NCI-H510A treated with DMSO at 0.1 percent for 48 hours (cell line): ENCODE results near the gene ACTL8.

ENCODE experiments used
- DNase-seq: peaks from one replicate; lab custom pipeline; 2025; lab: John Stamatoyannopoulos, UW

ACTL8 gene

DNA sequence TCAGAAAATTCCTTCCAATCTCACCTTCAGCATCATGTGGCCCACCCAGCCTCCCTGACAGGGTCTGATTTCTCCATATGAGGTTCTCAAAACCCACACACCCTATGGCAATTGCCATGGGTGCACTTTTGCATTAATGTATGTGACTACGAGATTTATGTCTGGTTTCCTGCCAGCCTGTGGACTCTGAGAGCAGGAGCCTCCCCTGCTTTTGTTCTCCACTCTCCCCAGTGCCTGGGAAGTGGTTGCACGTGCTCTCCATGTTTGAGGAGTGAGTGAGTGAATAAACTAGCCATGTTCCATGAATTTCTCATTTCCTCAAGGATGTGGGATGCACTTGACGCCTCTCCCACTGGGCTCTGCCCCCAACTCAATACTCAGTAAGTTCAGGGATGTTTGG, 91.2 kb downstream of the ACTL8 start:
- no peak for DNase-seq

DNA sequence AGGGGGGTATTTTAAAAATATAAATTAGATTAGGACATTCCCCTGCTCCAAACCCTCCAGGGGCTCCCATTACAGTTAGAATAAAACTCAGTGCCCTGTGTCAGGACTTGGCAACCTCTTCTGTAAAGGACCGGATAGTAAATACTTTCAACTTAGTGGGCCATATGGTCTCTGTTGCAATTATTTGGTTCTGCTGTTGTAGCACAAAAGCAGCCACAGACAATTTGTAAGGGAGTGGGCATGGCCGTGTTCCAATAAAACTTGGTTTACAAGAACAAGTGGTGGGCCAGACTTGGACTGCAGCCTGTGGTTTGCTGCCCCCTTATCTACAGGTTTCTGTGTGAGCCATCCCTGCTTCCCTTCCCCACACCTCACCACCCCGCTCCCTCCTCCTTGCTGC, 92.0 kb downstream of the ACTL8 start:
- DNase-seq, result no peak

DNA sequence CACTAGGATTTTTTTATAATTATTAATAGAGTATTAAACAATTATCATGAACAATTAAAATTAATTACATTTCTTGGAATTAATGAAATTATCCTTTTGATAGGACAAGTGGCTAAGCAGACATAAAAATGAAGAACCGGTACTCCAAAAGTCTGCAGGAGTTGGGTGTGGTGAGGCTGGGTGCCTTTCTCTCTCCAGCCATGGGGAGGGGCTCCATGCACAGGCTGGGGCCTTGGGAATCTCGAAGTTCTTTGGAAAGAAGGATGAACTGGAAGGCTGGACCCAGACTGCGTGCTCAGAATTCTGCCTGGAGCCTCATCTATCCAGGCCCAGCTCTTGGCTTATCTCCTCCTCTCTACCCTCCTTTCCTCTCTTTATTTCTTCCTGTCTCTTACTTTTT, 94.1 kb downstream of the ACTL8 start:
- DNase-seq, result no peak

DNA sequence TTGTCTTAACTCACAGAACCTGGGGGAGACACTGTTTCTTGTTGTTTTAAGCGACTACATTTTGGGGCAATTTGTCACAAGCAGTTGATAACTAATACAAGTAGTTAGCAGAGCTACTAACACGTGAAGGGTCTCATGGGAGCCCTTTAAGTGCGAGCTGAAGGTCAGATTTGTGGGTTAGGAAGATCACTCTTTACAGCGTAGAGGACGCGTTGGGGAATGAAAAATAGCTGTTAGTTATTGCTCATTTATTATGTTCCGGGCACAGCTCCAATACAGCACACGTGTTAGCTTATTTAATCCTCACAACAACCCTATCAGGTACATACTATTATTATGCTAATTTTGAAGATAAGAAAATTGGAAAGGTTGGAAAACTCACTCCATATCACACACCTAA, 95.9 kb downstream of the ACTL8 start:
- no peak for DNase-seq

DNA sequence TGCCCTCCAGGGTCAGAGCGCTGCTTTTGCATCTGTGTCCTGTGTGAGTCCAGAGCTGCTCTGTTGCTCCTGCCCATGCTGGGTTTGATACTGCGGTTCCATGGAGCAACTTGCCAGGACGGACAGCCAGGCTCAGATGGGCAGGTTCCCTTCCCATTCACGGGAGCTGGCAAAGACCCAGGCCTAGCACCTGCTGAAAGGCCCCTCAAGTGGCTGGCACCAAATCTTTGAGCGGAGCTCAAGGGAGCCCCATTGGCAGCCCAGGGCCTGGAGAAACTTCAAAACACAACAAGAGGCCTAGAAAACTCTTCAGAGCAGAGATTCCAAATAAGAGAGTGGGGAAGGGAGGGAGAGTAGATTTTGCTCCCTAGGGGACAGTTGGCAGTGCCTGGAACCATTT, 97.2 kb downstream of the ACTL8 start:
- no peak for DNase-seq

DNA sequence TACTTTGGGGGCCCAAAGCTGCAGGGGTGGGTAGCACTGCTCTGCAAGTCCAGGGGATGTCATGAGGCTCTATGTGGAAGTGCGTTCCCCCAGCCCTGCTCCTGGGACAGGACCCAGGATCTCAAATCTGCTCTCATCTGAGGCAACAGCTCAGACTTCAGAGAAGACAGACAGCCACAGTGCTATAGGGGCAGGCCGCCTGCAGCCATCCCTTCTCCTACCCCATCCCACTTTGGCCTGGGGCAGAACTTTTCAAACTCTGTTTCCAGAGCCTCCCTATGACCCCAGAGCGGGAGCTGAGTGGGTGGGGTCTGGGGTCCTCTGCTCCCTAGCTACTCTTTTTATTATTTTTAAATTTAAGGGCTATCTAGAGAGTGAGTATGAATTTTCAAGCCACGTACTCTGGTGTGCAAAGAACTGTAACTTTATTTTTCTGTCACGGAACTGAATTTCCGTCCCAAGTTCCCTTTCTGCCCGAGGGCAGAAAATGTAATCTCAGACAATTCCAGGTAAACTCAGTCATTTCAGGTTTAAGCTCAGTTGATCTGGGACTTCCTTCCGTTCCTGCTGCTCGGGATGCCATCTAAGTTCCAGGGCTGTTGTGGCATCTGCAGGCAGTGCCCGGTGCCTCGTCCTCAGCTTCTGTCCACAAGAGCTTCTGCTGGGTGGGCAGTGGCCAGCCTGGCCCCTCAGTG, 98.3 kb downstream of the ACTL8 start:
- no peak for DNase-seq

DNA sequence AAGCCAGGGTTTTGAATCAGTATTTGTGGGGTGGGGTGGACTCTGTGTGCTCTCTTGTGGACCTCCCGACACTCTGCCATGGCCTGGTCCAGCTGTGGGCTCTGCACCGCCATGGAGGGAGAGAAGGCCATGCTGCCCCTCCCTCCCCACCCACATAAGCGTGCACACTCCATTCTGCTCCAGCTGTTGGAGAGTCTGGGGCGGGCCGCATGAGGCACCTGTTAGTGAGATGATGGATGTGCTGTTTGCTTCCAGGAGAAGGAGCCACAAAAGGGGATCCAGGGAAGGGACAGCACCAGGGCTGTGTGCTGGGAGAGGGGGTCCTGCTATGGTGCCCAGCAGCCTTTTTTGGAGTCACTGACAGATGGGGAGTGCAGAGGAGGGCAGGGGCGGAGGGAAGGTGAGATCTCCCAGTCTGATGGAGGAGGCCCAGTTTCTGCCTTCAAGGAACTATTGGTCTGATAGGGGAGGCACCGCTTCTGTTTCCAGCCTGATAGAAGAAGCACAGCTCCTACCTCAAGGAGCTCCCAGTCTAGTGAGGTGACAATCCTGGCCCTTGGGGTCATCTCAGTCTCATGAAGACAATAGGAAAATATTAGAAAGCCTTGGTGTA, 101.5 kb downstream of the ACTL8 start:
- DNase-seq, result no peak

DNA sequence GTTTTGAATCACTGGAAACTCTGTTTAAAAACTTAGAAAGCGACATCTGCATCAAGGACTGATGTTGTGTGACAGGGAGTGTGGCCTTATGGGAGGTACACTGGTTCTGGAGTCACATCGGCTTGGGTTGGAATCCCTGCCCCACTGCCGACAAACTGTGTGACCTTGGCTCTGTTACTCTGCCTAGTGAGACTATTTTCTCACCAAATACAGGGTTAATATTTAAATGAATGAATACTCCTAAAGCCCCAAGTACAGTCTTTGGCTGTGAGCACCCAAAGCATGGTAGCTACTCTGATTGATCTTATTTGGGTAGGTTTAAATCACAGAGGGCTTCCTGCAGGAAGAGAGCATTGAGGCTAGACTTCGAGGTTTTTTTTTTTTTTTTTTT, 102.0 kb downstream of the ACTL8 start:
- DNase-seq, result no peak

DNA sequence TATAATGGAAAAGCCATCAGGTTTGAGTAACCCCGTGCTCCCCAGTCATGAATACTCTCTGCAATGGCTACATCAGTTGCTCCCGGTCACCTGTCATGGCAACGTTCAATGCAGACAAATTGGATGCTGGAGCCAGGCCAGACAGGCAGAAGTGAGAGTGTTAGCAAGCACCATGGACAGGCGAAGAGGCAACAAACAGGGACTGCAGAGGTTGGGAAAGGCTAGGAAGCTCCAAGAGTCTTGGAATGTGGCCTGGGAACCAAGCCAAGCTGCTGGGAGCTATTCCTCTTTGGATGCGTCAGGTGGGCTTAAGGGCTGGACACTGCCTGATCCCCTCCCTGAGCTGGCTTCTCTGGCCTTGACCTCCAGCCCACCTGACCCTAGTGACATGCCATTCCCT, 102.9 kb downstream of the ACTL8 start:
- DNase-seq, result no peak

DNA sequence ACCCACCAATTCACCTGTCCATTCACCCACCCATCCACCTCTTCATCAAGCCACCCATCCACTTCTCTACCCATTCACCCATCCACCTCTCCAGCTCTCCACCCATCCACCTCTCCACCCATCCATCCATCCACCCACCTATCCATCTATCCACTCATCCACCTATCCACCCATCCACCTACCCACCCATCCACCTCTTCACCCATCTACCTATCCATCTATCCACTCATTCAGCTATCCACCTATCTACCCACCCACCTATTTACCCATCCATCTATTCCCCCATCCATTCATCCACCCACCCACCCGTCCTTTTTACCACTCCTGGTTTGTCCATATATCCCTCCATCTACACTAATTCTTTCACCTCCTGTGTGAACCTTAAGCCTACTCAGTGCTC, 105.7 kb downstream of the ACTL8 start:
- DNase-seq, result no peak

DNA sequence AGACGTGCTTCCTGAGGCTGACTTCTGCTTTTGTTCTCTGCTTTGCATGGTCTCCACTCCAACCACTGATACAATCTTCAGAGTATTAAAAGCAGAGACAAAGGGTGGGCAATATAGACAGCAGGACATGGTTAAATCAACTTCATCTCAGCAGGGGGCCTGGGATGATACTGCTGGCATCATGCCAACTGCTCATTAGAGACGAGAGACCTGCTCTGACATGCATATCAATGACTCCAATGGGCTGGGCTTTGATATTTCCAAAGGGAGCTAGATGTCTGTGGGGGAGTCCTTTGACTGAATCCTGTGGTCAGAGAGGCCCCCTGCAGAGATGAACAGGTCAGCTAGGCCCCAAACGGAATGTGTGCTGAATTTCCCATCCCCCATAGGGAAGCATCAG, 106.6 kb downstream of the ACTL8 start:
- DNase-seq, result peak; percentile 42

DNA sequence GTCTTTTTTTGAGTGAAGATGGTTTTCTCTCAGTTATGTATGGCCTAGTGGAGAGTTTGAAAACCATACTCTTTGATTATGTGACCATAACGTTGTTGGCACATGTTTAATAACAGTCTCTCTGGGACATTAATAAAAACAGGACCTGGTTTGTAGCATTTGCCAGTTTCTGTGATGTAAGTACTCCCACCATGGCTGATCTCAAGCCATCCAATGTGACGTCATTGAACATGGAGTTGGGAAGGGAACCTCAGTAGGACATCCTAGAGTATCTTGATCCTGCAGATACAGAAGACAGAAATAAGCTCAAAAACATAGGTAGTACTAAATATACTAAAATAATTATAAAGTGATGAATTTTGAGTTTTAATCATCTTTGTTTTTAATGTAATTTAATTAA, 107.0 kb downstream of the ACTL8 start:
- DNase-seq, result no peak

DNA sequence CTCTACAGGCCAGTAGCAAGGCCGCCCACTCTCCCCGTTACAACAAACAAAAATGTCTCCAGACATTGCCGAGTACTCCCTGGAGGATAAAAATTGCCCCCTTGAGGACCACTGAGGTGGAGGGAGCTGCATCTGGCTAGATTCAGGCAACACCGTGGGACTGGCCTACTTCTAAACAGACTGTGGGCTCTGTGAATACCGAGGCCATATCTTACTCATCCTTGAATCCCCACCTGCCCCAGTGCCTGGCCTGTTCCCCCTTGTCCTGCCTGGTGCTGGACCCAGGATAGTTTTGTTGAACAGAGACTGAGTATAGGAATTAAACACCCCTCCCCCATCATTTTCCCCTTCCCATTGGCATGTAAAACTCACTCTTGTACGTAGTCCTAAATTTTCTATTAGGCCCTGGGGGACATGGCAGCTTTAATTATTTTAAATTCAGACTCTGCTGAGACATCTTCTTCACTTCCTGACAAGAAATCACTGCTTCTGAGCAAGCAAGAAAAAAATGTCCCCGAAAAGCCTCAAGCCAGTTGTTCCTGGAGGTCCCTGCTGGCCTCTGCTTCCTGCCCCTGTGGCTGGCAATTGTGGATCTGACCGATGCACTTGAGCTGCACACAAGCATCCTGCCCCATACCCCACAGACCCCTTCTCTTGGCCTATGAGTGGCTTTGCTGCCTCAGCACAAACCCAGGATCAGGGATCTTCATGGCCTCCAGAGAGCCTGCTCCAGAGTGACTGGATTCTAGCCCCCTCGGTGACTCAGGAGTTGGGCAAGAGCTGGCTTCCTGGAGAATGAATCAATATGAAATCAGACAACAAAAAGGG, 111.0 kb downstream of the ACTL8 start:
- DNase-seq, result no peak

DNA sequence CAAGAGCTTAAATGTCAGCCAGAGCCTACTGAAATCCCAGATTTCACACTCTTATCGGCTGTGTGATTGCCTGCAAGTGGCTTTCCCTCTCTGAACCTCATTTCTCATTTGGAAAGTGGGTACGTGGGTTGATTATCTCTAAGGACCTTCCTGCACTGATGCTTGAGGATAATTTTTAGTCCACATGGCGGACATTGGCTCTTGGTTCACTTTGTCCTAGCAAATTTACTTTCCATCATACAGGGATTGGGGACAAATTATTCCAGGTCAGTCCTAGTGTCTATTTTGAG, 111.6 kb downstream of the ACTL8 start:
- no peak for DNase-seq

DNA sequence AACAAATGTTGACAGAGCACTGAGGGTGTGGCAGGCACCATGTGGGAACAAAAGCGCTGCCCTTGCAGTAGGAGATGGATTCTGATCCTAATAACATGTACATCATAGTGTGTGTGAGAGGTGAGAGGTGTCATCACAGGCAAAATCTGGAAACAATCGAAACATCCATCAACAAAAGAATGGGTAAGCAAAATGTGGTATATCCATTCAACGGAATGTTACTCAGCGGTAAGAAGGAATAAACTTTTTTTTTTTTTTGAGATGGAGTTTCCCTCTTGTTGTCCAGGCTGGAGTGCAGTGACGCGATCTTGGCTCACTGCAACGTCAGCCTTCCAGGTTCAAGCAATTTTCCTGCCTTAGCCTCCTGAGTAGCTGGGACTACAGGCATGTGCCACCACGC, 112.3 kb downstream of the ACTL8 start:
- DNase-seq, result no peak

DNA sequence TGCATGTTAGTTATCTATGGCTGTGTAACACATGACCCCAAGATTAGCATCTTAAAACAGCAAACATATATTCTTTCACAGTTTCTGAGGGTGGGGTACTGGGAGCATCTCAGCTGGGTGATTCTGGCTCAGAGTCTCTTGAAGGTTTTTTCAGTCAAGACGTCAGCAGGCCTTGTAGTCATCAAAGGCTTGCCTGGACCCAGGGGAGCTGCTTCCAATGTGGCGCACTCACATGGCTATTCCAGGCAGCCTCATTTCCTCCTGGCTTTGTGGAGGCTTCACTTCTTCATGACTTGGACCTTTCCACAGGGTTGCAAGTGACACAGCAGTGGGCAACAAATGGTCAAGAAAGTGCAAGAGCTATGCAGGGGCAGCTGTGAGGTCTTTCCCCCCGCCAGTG, 114.7 kb downstream of the ACTL8 start:
- DNase-seq, result no peak

DNA sequence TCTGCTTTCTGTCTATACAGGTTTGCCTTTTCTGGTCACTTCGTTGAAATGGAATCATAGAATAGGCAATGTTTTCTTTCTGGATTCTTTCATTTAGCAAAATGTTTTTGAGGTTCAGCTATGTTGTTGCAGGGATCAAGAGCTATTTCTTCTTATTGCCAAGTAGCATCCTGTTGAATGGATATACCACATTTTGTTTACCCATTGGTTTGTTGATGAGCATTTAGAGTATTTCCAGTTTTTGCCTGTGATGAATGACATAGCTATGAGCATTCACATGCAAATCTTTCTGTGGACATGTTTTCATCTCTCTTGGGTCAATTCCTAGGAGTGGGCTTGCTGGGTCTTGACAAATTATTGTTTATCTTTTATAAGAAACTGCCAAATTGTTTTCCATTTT, 115.5 kb downstream of the ACTL8 start:
- no peak for DNase-seq

DNA sequence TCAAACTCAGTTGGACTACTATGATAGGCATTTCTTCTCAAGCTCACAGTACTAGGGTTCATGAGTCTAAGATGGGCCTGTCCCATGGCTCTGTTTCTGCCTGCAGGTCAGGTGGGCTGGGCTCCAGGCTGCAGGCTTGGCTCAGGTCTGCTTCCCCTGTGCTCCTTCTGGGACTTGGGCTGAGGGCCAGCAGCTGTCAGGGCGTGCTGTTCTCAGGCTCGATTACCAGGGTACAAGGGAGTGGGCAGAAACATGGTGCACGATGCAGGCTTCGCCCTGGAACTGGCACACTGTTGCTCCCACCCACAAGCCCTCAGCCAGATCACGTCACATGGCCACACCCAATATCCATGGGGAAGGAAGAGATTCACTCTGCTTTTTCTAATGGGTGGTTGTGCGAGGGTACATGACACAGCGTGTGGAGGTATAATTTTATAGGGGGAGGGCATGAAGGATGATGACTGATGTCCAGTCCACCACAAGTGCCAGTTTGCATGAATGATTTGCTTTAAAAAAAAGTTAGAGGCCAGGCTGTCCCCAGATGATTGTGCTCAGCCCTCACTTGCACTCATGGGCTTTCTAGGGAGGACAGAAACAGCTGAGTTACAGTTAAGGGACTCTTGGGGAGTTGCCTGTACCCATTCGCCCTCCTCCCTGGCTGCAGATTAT, 118.0 kb downstream of the ACTL8 start:
- DNase-seq, result no peak

DNA sequence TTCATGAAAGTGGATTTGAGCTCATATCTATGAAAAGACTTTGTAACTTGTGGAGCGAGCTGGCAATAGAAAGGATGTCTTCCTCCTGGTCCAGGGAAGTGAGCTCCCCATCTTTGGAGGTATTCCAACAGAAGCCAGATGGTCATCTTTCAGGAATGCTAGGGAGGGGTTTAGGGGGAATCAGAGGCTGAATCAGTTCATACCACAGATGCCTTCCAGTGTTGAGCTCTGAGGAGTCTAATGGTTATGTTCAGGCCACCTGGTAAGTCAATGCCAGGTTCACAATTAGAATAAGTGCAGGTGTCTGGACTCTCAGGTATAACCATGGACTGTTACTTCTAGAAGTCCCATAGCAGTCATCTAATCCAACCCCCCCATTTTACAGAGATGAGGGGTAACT, 119.1 kb downstream of the ACTL8 start:
- DNase-seq, result no peak

DNA sequence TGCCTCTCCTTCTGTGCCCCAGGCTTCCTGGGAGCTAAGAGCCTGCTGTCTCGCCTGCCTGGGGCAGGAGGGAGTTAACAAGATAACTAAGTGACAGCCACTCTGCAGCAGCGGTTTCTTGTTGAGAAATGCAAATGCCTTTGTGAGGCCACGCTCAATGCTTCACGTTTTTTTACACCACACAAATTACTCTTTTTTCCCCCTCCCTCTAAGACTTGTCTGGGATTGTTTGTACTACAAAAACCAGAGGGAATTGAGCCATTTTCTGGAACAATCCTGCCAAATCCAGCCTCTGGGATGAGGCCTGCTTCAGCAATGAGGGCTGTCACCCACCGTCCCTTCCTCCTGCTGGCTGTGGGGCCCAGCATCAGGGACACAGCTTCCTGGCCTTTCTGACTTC, 119.6 kb downstream of the ACTL8 start:
- no peak for DNase-seq

DNA sequence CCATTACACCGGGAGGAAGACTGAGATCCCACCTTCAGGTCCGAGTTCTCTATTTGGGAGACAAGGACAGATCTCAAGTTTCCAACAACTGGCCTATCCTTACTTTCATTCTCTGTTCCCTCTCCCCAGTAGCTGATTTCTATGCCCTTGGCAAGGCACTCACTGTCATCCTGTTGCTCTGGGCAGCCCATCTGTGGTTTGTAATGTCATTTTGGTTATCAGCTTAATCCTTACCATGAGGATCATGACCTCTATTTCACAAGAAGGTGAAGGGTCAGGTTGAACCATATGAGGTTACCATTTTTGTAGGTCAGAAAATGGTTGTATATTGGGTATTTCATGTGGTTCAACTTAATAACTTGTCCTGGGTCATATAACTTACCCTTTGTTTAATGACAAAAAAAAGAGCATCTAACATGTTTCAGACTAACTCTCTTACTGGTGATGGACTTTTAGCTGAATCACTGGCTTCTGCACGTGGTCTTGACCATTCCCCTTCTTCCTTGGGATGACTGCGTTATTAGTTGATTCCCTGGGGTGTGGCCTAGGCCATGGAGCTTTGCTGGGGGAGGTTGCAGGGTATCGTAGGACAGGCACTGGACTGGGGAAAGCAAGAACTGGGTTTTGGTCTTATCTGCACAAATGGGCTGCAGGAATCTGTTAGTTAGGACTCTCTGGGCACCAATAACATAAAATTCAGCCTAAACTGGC, 120.2 kb downstream of the ACTL8 start:
- no peak for DNase-seq

DNA sequence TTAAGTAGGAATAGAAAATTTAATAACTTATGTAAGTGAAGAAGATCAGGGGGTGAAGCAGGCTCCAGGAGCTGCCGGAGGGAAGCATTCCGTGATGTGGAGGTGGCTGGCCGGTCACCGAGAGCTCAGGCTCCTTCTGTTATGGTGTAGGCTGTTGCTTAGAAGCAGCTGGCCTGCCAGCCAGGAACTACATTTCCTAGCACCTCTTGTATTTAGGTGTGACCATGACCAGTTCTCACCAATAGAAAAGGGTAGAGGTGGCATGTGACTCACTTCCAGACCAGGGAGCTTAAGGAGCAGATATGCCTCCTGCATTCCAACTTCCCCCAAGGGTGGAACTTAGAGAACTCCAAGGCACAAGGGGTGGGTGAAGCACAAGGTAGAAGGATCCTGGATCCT, 120.7 kb downstream of the ACTL8 start:
- DNase-seq, result no peak
